A673 (cell line): Measurements from ENCODE around the gene HMGB2. TPM values are rescaled to one million over a fixed set of nuclear protein-coding genes. Genes with fewer than 3 reads are reported as not detected.

Experiments
- BruUV-seq: library from RNA; stranded (reverse); fragments of 400-500 nt; replicated peaks from 2 replicates; lab custom pipeline; 2021; lab: Mats Ljungman, UMichigan
- CTCF ChIA-PET: fragments of 300-600 bp; sonication (Branson Sonifier 250); formaldehyde crosslinking; loops from one replicate; lab custom pipeline; 2022; ENCODE audit warnings: antibody characterized with exemption; lab: Charles Lee
- POLR2A ChIA-PET: fragments of 300-600 bp; sonication (Branson Sonifier 250); formaldehyde crosslinking; loops from one replicate; lab custom pipeline; 2022; ENCODE audit warnings: antibody characterized with exemption; ENCODE audit not compliant: low non-redundant PET; lab: Charles Lee
- DNase-seq: peaks from one replicate; pipeline ENCODE4 v3.0.0-alpha.2; 2015; ENCODE audit warnings: low spot score
- H3K27ac ChIP-seq: fragments of 200-600 bp; sonication (generic); 2 replicates; pipeline ENCODE4 v1.5.1; 2016; ENCODE audit warnings: mixed run types, low read depth, mild to moderate bottlenecking, mixed read lengths, antibody characterized with exemption, low read length; ENCODE audit not compliant: poor library complexity, severe bottlenecking
- H3K27me3 ChIP-seq: fragments of 200-600 bp; sonication (generic); replicated peaks from 2 replicates; pipeline ENCODE4 v1.6.1; 2017; ENCODE audit warnings: mixed run types, low read depth, mild to moderate bottlenecking, mixed read lengths, antibody characterized with exemption, low read length; ENCODE audit not compliant: insufficient read depth, poor library complexity
- H3K36me3 ChIP-seq: fragments of 200-600 bp; sonication (generic); 2 replicates; pipeline ENCODE4 v1.6.1; 2016; ENCODE audit warnings: mixed run types, mild to moderate bottlenecking, mixed read lengths, antibody characterized with exemption, low read length; ENCODE audit not compliant: insufficient read depth, poor library complexity, severe bottlenecking
- H3K4me1 ChIP-seq: fragments of 200-600 bp; sonication (generic); 2 replicates; pipeline ENCODE4 v1.6.1; 2017; ENCODE audit warnings: mixed run types, mild to moderate bottlenecking, mixed read lengths, antibody characterized with exemption, low read length; ENCODE audit not compliant: insufficient read depth, poor library complexity, severe bottlenecking
- H3K4me3 ChIP-seq: fragments of 200-600 bp; sonication (generic); 2 replicates; pipeline ENCODE4 v1.5.1; 2016; ENCODE audit warnings: low read depth, mixed run types, mild to moderate bottlenecking, mixed read lengths, low read length; ENCODE audit not compliant: poor library complexity, severe bottlenecking
- H3K9me3 ChIP-seq: fragments of 200-600 bp; sonication (generic); 2 replicates; pipeline ENCODE4 v1.6.1; 2016; ENCODE audit warnings: mixed run types, low read depth, mild to moderate bottlenecking, mixed read lengths, antibody characterized with exemption, low read length; ENCODE audit not compliant: poor library complexity, severe bottlenecking
- EZH2 ChIP-seq: fragments of 200-600 bp; sonication (generic); IDR thresholded peaks from 2 replicates; pipeline ENCODE4 v1.6.1; 2017; ENCODE audit warnings: borderline replicate concordance, low read depth, mild to moderate bottlenecking, mixed read lengths, antibody characterized with exemption, low read length; ENCODE audit not compliant: poor library complexity, severe bottlenecking
- intact Hi-C: fragments of 100-400 bp; cut with micrococcal nuclease; formaldehyde crosslinking; loops from one replicate; pipeline ENCODE4 v1.10.0; 2022; ENCODE audit not compliant: unreplicated experiment
- total RNA-seq: library from RNA; stranded (reverse); gene quantifications from 2 replicates; pipeline ENCODE4 v1.2.3, GENCODE V29; 2021
- TF ChIP-seq, protein P1 (sequence below): fragments of 300-800, 200-600 bp; sonication (generic); conservative IDR thresholded peaks from 2 replicates; pipeline ENCODE4 v1.5.1; 2017; ENCODE audit warnings: low read depth, mild to moderate bottlenecking, antibody characterized with exemption, low read length, moderate library complexity, mixed read lengths

HMGB2 gene
- total RNA-seq, 1 experiment from 2014 or later: 392 TPM

DNA sequence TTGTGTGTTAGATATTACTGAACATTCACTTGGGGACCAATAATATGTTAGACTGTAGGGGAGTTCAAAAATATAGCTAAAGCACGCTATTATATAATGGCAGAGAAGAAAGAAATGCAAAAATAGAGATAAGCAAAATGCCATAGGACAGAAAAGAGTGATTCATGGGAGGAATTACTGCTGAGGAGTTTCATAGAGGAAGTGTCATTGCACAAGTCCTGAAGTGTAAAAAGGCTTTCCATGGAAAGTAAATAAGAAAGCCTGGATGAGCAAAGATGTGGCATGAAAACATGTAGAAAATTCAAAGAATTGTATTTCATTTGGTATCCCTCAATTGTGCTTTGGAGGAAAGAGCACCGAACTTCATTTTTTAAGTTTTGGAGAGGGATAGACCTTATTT lies 14.5 kb downstream of the HMGB2 start:
- no peaks in the 10 kb centered on the region for H3K27me3 ChIP-seq
- H3K27ac ChIP-seq: peak overlapping the region; percentile 6
- TF ChIP-seq, protein P1, sequence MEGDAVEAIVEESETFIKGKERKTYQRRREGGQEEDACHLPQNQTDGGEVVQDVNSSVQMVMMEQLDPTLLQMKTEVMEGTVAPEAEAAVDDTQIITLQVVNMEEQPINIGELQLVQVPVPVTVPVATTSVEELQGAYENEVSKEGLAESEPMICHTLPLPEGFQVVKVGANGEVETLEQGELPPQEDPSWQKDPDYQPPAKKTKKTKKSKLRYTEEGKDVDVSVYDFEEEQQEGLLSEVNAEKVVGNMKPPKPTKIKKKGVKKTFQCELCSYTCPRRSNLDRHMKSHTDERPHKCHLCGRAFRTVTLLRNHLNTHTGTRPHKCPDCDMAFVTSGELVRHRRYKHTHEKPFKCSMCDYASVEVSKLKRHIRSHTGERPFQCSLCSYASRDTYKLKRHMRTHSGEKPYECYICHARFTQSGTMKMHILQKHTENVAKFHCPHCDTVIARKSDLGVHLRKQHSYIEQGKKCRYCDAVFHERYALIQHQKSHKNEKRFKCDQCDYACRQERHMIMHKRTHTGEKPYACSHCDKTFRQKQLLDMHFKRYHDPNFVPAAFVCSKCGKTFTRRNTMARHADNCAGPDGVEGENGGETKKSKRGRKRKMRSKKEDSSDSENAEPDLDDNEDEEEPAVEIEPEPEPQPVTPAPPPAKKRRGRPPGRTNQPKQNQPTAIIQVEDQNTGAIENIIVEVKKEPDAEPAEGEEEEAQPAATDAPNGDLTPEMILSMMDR: no peak
- TF ChIP-seq EZH2: no peak
- no TSS peak for BruUV-seq
- POLR2A ChIA-PET: no interaction called here
- peaks cover 13% of the 10 kb centered on the region for H3K36me3 ChIP-seq
- peaks cover 20% of the 10 kb centered on the region for H3K4me1 ChIP-seq
- no peak overlapping the region for H3K4me3 ChIP-seq
- H3K9me3 ChIP-seq: no peaks in the 10 kb centered on the region
- no peak for DNase-seq
- CTCF ChIA-PET: interaction anchor here (2.2 kb wide), 1 partner anchor 96 kb away, joined by 22 read pairs; no protein-coding TSS in a partner anchor
- intact Hi-C loops: loop anchor here (5.0 kb wide), 2 partner anchors 173 to 307 kb away; no protein-coding TSS in a partner anchor

DNA sequence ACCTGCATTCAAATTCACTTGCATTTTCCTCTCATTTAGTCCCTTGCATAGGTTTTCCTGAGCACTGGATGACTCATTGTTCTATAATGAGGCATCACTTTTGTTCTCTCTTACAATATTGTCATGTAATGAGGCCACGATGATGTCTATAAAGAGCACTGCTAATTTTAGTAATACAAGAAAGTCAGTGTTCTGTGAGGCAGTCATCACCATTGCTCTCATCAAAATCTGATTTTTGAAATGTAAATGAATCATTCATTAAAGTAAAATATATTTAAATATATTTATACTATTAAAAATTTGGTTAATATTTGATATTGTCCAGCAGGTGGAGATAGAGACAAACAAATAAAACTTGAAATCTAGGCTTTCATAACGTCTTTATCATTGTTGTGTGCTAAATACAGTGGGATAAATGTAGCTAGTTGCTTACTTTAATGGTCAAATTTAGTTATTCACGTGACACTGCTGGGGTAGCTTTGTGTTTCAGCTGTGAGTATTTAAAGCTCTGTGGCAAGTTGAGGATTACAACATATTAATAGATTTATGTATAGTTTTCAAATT lies 15.4 kb downstream of the HMGB2 start:
- intact Hi-C loops: loop anchor here (1.0 to 5.0 kb wide), 3 partner anchors 98 to 306 kb away; no protein-coding TSS in a partner anchor
- H3K9me3 ChIP-seq: no peaks in the 10 kb centered on the region
- POLR2A ChIA-PET: interaction anchor here (0.6 kb wide), 1 partner anchor 98 kb away, joined by 3 read pairs; no protein-coding TSS in a partner anchor
- H3K27me3 ChIP-seq: no peaks in the 10 kb centered on the region
- peaks cover 15% of the 10 kb centered on the region for H3K36me3 ChIP-seq
- CTCF ChIA-PET: interaction anchor here (0.7 to 2.2 kb wide), 6 partner anchors 17 to 305 kb away, joined by 3 to 22 read pairs (median 4); no protein-coding TSS in a partner anchor
- BruUV-seq: no TSS peak
- peaks cover 20% of the 10 kb centered on the region for H3K4me1 ChIP-seq
- H3K4me3 ChIP-seq: no peak overlapping the region
- no peak overlapping the region for H3K27ac ChIP-seq
- TF ChIP-seq EZH2: no peak
- TF ChIP-seq, protein P1: peak; percentile 54; the same call in 1 of the 2 replicates
- peak; percentile 71 for DNase-seq

DNA sequence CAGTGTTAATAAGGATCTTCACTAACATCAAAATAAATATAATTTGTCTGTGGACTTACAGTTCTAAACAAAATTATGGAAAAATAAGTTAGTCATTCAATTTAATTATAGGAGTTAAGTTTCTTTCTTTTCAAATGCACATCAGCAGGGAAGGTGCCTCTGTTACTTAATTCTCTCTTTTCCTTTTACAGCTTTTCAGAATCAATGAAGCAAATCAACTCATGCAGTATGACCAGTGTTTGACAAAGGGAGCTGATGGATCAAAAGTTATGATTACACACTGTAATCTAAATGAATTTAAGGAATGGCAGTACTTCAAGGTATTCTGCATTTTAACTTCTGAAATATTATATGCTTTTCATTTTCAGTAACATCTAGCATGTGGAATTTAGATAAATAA lies 15.9 kb downstream of the HMGB2 start:
- H3K4me3 ChIP-seq: no peak overlapping the region
- intact Hi-C loops: loop anchor here (1.0 to 5.0 kb wide), 3 partner anchors 98 to 306 kb away; no protein-coding TSS in a partner anchor
- no peaks in the 10 kb centered on the region for H3K27me3 ChIP-seq
- peaks cover 12% of the 10 kb centered on the region for H3K36me3 ChIP-seq
- peak; percentile 38 for DNase-seq
- ChIA-PET POLR2A (no interaction called here), CTCF (interaction anchor here (1.0 to 2.2 kb wide), 2 partner anchors 98 to 304 kb away, joined by 3 to 22 read pairs; no protein-coding TSS in a partner anchor)
- H3K27ac ChIP-seq: no peak overlapping the region
- no peaks in the 10 kb centered on the region for H3K9me3 ChIP-seq
- peaks cover 20% of the 10 kb centered on the region for H3K4me1 ChIP-seq
- BruUV-seq: no TSS peak
- TF ChIP-seq, protein P1: no peak
